Gastroesophageal sphincter (tissue), 3 donors: ENCODE measurements around the gene PHEX.

Experiments
- EP300 ChIP-seq: sonication (generic); formaldehyde crosslinking; IDR thresholded peaks from one replicate; pipeline ENCODE4 v1.6.1; 2017; ENCODE audit warnings: antibody characterized with exemption, mild to moderate bottlenecking
- POLR2A ChIP-seq, 2 donors: fragments of 450-650 bp; IDR thresholded peaks; one replicate each; pipeline ENCODE4 v1.6.1; 2017; ENCODE audit warnings: antibody characterized with exemption in 2 of 2, mild to moderate bottlenecking in 2 of 2, moderate library complexity in 1 of 2
- POLR2AphosphoS5 ChIP-seq: sonication (generic); formaldehyde crosslinking; IDR thresholded peaks from one replicate; pipeline ENCODE4 v1.6.1; 2017; ENCODE audit warnings: antibody characterized with exemption
- TF ChIP-seq, protein P1 (sequence below), 4 experiments: fragments of 200-600 bp in 2 of 4; fragments of 450-650 bp in 2 of 4; sonication (generic) in 1 of 4; IDR thresholded peaks; one replicate each; pipeline ENCODE4 v1.5.1; 2017 to 2019; ENCODE audit warnings: antibody characterized with exemption in 4 of 4, mild to moderate bottlenecking in 2 of 4, moderate library complexity in 2 of 4

DNA sequence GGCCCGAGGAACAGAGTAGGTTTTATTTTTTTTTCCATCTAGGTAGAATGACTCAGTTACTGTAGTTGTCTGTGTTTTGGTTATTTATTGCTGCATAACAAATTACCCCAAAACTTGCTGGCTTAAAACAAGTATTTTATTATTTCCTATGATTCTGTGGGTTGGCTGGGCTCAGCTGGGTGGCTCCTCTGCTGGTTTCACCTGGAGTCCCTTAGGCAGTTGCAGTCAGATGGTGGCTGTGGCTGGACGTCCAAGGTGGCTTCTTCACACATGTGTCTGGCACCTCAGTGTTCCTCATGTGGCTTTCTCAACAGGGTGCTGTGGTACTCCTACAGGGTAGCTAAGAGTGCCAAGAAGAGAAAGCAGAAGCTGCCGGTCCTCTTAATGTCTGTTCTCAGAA, 115.8 kb downstream of the PHEX start:
- TF ChIP-seq, protein P1, sequence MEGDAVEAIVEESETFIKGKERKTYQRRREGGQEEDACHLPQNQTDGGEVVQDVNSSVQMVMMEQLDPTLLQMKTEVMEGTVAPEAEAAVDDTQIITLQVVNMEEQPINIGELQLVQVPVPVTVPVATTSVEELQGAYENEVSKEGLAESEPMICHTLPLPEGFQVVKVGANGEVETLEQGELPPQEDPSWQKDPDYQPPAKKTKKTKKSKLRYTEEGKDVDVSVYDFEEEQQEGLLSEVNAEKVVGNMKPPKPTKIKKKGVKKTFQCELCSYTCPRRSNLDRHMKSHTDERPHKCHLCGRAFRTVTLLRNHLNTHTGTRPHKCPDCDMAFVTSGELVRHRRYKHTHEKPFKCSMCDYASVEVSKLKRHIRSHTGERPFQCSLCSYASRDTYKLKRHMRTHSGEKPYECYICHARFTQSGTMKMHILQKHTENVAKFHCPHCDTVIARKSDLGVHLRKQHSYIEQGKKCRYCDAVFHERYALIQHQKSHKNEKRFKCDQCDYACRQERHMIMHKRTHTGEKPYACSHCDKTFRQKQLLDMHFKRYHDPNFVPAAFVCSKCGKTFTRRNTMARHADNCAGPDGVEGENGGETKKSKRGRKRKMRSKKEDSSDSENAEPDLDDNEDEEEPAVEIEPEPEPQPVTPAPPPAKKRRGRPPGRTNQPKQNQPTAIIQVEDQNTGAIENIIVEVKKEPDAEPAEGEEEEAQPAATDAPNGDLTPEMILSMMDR (IDR thresholded peaks at IDR 0.05), result no peak
- no peak for TF ChIP-seq POLR2A (IDR thresholded peaks at IDR 0.05)
- no peak for TF ChIP-seq EP300
- TF ChIP-seq POLR2AphosphoS5, result no peak
